HG02970 (cell line): Measurements from ENCODE around the gene PEX7.
"Not testable (repeated sequence)": the region's sequence is repeated elsewhere in the genome, so short reads cannot be mapped to it uniquely, and the experiment has no call there.

ENCODE experiments used
- ATAC-seq: cut with Tn5 transposase; IDR thresholded peaks from one replicate; pipeline ENCODE4 v1.9.1; 2021; ENCODE audit warnings: mild to moderate bottlenecking, moderate library complexity, moderate number of reproducible peaks; ENCODE audit not compliant: unreplicated experiment, low FRiP score

Gene PEX7

DNA sequence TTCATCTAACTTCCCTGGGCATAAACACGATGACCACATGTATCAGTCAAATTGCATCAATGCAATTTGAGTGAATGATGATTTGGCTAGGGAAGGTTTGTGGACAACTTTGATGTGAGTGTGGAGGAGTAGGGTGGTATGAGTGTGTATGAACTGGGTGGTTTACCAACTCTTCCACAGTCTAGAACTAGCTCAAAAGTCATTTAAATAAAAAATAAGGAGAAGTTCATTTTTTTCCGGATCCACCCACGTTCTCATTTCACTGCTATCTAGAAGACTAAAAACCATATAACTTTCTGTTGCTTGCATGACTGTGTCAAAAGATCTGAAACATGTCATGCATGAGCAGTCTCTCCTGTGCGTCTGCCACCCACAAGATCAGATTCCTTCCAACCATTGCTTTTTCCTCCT, 123.3 kb downstream of the PEX7 start:
- ATAC-seq = no peak

DNA sequence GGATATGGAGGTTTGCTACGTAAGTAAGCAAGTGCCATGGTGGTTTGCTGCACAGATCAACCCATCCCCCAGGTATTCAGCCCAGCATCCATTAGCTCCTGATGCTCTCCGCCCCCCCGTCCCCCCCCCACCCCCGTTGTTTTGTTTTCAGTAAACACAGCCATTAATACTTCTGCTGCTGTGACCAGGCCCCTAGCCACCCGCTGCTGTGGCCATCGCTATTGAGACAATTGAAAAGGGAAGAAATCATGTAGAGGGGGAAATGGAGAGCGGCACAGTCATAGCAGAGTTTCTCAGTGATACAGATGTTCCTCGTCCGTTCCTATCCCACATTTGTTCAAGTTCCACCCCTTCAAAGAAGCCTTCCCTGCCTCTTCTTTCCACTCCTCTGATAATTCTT, 124.6 kb downstream of the PEX7 start:
- no peak for ATAC-seq

DNA sequence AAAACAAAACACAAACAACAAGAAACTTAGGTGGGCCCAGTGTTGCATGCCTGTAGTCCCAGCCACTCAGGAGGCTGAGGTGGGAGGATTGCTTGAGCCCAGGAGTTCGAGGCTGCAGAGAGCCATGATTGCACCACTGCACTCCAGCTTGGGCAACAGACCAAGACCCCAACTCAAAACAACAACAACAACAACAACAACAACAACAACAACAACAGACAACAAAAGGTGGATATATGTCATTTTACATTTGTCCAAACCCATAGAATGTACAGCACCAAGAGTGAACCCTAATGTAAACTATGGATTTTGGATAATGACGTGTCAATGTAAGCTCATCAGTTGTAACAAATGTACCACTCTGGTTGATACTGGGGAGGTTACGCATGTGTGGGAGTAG, 127.6 kb downstream of the PEX7 start:
- ATAC-seq = not testable (repeated sequence)

DNA sequence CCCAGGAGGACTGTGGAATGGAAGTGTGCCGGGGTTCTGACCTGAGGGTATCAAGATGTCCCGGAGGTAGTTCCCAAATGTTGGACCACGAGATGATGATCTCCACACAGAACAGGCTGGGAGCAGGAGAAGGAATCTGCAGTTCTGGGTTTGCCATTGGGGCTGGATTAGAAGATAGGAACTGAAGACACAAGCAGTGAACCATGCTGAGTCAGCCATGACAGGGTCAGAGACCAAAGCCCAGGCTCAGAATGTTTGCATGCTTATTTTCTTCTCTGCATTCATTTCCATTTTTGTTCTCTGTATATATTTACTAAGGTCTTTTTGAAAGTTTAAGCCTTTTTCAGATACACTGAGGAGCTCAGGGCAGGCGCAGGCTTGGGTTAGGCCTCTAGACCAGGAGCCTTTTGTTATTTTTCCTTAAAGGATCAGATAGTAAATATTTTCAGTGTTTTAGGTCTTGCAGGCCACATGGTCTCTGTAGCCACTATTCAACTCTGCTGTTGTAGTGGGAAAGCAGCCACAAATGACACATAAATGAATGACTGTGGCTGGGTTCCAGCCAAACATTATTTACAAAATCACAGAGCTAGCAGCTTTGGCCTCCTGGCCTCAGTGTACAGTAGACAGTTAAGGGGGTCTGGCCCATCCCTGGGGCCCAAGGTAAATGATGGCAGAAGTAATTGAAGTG, 128.2 kb downstream of the PEX7 start:
- no peak for ATAC-seq

- no peak for ATAC-seq
Measured at GRCh38 chr6:136952714-136953260, 130.4 kb downstream of the PEX7 start.

- ATAC-seq = no peak
Measured at GRCh38 chr6:136955123-136955522, 132.7 kb downstream of the PEX7 start.

- no peak for ATAC-seq
Measured at GRCh38 chr6:136956590-136957544, 134.5 kb downstream of the PEX7 start.

DNA sequence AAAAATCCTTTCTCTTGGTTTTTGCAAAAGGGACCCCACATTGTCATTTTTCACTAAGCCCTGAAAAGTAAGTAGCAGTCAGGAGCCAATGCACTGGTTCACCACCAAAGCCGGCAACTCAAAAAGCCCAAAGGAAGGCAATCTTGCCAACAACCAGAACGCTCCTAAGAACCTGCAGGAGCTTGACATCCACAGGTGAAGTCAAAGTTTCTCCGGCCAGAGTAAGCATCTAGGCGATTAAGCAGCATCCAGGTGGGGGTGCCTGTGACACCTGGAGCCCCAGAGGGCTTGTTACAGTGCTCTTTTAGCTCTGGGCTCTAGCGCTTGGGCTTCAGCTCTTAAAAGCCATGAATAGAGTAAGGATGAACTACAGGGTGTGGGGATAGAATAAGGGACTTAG, 135.8 kb downstream of the PEX7 start:
- ATAC-seq = no peak

DNA sequence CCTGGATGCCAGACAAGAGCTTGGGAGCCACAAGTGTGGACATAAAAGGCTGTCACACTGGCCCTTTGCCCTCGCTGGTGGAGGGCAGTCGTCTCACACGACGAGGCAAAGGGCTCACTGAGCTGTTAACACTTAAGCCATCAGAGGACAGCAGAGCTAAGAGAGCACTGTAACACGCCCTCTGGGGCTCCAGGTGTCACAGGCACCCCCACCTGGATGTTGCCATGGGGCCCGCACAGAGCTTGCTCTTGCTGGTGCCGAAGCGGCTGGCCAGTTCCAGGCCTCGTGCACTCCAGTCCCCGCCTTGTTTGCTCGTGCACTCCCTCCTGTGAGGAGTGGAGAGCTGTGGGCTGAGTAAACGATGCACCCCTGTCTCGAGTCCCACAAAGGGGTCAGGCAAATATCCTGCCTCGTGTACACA, 137.1 kb downstream of the PEX7 start:
- ATAC-seq = no peak

DNA sequence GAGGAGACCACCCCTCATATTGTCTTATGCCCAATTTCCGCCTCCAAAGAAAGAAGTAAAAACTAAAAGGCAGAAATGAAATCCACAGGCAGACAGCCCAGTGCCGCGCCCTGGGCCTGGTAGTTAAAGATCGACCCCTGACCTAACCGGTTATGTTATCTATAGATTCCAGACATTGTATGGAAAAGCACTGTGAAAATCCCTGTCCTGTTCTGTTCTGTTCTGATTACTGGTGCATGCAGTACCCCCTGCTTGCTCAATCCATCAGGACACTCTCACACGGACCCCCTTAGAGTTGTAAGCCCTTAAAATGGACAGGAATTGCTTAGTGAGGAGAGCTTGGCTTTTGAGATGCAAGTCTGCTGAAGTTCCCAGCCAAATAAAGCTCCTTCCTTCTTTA, 137.5 kb downstream of the PEX7 start:
- not testable (repeated sequence) for ATAC-seq

DNA sequence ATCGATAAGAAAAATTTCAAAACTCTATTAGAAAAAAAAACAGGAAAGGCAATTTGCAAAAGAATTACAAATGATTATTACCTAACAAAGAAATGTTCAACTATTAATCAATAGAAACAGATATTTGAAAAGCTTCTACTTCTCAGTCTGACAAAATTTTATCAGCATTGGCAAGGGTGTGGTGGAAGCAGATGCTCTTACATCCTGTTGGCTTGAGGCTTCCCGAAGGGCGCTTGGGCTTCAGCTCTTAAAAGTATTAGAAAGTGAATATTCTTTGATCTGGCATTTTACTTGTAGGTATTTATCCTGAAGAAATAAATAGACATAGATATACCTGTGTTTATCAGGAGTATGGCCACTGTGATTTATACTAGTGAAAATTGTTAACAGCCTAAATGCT, 138.4 kb downstream of the PEX7 start:
- ATAC-seq = no peak

GRCh38 chr6:136961848-136962247, 139.5 kb downstream of the PEX7 start:
- no peak for ATAC-seq

- ATAC-seq = no peak
Measured at GRCh38 chr6:136962661-136963060, 140.3 kb downstream of the PEX7 start.

DNA sequence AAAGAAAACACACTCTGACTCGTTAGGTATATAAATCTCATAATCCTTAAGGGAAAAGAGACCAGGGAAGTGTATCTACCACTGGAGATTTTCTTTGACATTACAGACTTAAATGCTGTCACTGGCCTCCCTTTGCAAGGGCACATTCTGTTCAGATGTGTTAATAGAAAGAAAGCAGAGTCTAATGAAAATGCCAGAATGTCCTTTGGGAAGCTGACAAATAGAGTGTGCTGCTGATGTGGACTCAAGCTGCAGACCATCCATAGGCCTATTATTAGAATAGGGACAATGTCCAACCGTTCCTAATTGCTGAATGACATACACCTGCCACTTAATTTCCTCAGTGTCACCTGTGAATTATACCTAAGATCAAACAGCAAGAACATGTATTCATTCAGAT, 140.9 kb downstream of the PEX7 start:
- ATAC-seq = no peak
